ENCODE results near the gene CREM. TPM values are rescaled to one million over a fixed set of nuclear protein-coding genes. Genes with fewer than 3 reads are reported as not detected.

Gene CREM
- total RNA-seq, 1 experiment from 2014 or later, result 21.4 TPM

- TF ChIP-seq ZBTB33 (IDR thresholded peaks at IDR 0.05; ENCODE audit: extremely low read depth, insufficient replicate concordance, low read length) (no peak), EGR1 (IDR thresholded peaks at IDR 0.05; ENCODE audit: low read depth) (no peak), FOSL1 (IDR thresholded peaks at IDR 0.05; ENCODE audit: low read depth) (no peak)
Measured at GRCh38 chr10:35211390-35211789, 84.7 kb downstream of the CREM start (continued).

- ChIA-PET POLR2A (no interaction called here), RAD21 (ENCODE audit: low non-redundant PET in 1 of 2, low total read pairs in 2 of 2, uncharacterized antibody in 2 of 2, unreplicated experiment in 2 of 2) (no interaction called here), CTCF (interaction anchor here (1.0 to 1.7 kb wide), 2 partner anchors 17 to 87 kb away, joined by 4 to 6 read pairs; no protein-coding TSS in a partner anchor)
- H3K27me3 ChIP-seq (ENCODE audit: insufficient read depth, low read length), result no peaks in the 10 kb centered on the region
- ATAC-seq, result no peak
- H3K9ac ChIP-seq (ENCODE audit: low read length), result no peak overlapping the region
- intact Hi-C loops (cut with micrococcal nuclease), result no loop called here
- no peak overlapping the region for H3K4me2 ChIP-seq (ENCODE audit: low read length)
- no TSS peak for BruUV-seq (replicated peaks)
- H3K9me2 ChIP-seq (ENCODE audit: insufficient read depth), result no peaks in the 10 kb centered on the region
- no peaks in the 10 kb centered on the region for H4K20me1 ChIP-seq (ENCODE audit: insufficient read depth)
- no peak overlapping the region for H3K4me3 ChIP-seq (replicated peaks in 1 of 2; ENCODE audit: low read depth in 1 of 2, low read length in 2 of 2)
- no peak for TF ChIP-seq EGR1 (IDR thresholded peaks at IDR 0.05; ENCODE audit: low read depth)
- no peak for TF ChIP-seq TCF7L2 (IDR thresholded peaks at IDR 0.05; ENCODE audit: borderline replicate concordance, extremely low read depth, insufficient read depth, insufficient read length)
- TF ChIP-seq CEBPB (IDR thresholded peaks at IDR 0.05; ENCODE audit: low read depth), result no peak
- no peak for TF ChIP-seq SRF (IDR thresholded peaks at IDR 0.05; ENCODE audit: low read depth)
- no peak for TF ChIP-seq POLR2A (IDR thresholded peaks at IDR 0.05; ENCODE audit: borderline replicate concordance, extremely low read depth, insufficient read depth, insufficient read length)
- TF ChIP-seq FOSL1 (IDR thresholded peaks at IDR 0.05; ENCODE audit: low read depth), result no peak
- no peaks in the 10 kb centered on the region for H3K79me2 ChIP-seq (ENCODE audit: insufficient read depth, low read length)
- peaks cover 0 to 4% of the 10 kb centered on the region in 2 experiments; a peak in 1 of 4 replicates for H3K4me1 ChIP-seq (ENCODE audit: control insufficient read depth in 1 of 2, insufficient read depth in 2 of 2, low read length in 2 of 2)
- H2AFZ ChIP-seq (ENCODE audit: low read depth, low read length, poor library complexity, severe bottlenecking), result no peak overlapping the region
- no peak for DNase-seq (ENCODE audit: low read depth, low spot score)
- H3K9me3 ChIP-seq (ENCODE audit: control insufficient read depth in 1 of 2, insufficient read depth in 1 of 2, low read depth in 1 of 2, low read length in 2 of 2), result no peaks in the 10 kb centered on the region
- no peak overlapping the region for H3K27ac ChIP-seq (ENCODE audit: low read depth, low read length)
- H3K36me3 ChIP-seq (ENCODE audit: control insufficient read depth in 1 of 2, insufficient read depth in 2 of 2, low read length in 2 of 2), result no peaks in the 10 kb centered on the region
Measured at GRCh38 chr10:35212856-35213255, 86.2 kb downstream of the CREM start.

Measured in HCT116 (cell line).